ENCODE results near the gene NRG3. TPM values are rescaled to one million over a fixed set of nuclear protein-coding genes. Genes with fewer than 3 reads are reported as not detected.

NRG3 gene
- total RNA-seq, 1 experiment from 2014 or later, result not detected

DNA sequence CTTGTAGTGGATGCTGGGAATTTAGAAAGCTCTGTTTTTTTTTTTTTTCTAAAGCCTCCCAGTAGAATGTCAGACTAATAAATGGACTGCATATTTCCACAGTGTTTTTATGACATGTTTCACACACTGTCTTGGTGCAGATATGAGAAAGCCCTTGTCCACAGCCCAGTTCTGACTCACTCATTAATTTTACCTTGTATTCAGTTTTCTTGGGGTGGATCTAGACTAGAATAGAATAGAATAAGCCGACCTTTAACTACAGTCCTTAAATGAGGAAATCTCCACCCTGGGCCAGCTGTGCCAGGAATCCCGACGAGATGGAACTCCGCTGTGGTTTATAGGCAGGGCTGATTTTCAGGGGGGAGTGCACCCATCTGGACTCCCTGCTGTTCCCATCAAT, 274.7 kb downstream of the NRG3 start:
- Histone ChIP-seq H3K36me3 (ENCODE audit: control insufficient read depth in 1 of 2, insufficient read depth in 2 of 2, low read length in 2 of 2) (no peaks in the 10 kb centered on the region), H3K27ac (ENCODE audit: low read depth, low read length) (no peak overlapping the region), H3K4me2 (ENCODE audit: low read length) (no peak overlapping the region), H3K9ac (ENCODE audit: low read length) (no peak overlapping the region), H3K9me3 (ENCODE audit: control insufficient read depth in 1 of 2, insufficient read depth in 1 of 2, low read depth in 1 of 2, low read length in 2 of 2) (peaks cover 0 to 23% of the 10 kb centered on the region in 2 experiments; a peak in 2 of 4 replicates), H4K20me1 (ENCODE audit: insufficient read depth) (no peaks in the 10 kb centered on the region), H3K79me2 (ENCODE audit: insufficient read depth, low read length) (no peaks in the 10 kb centered on the region), H3K9me2 (ENCODE audit: insufficient read depth) (no peaks in the 10 kb centered on the region), H2AFZ (ENCODE audit: low read depth, low read length, poor library complexity, severe bottlenecking) (no peak overlapping the region), H3K4me3 (replicated peaks in 1 of 2; ENCODE audit: low read depth in 1 of 2, low read length in 2 of 2) (no peak overlapping the region), H3K27me3 (ENCODE audit: insufficient read depth, low read length) (no peaks in the 10 kb centered on the region), H3K4me1 (ENCODE audit: control insufficient read depth in 1 of 2, insufficient read depth in 2 of 2, low read length in 2 of 2) (no peaks in the 10 kb centered on the region)
- DNase-seq (ENCODE audit: low read depth, low spot score) (no peak), ATAC-seq (no peak)
- BruUV-seq (replicated peaks), result no TSS peak
- no peak for TF ChIP-seq SP1 (IDR thresholded peaks at IDR 0.05; ENCODE audit: low read depth)
- no peak for TF ChIP-seq ZFX (IDR thresholded peaks at IDR 0.05)
- no peak for TF ChIP-seq POLR2AphosphoS5 (IDR thresholded peaks at IDR 0.05; ENCODE audit: low read depth, low read length)
- no peak for TF ChIP-seq ZNF274 (IDR thresholded peaks at IDR 0.05; ENCODE audit: low read depth, low read length)
- no peak for TF ChIP-seq EZH2 (IDR thresholded peaks at IDR 0.05)
- no peak for TF ChIP-seq FOSL1 (IDR thresholded peaks at IDR 0.05; ENCODE audit: low read depth)
- TF ChIP-seq, protein P1, sequence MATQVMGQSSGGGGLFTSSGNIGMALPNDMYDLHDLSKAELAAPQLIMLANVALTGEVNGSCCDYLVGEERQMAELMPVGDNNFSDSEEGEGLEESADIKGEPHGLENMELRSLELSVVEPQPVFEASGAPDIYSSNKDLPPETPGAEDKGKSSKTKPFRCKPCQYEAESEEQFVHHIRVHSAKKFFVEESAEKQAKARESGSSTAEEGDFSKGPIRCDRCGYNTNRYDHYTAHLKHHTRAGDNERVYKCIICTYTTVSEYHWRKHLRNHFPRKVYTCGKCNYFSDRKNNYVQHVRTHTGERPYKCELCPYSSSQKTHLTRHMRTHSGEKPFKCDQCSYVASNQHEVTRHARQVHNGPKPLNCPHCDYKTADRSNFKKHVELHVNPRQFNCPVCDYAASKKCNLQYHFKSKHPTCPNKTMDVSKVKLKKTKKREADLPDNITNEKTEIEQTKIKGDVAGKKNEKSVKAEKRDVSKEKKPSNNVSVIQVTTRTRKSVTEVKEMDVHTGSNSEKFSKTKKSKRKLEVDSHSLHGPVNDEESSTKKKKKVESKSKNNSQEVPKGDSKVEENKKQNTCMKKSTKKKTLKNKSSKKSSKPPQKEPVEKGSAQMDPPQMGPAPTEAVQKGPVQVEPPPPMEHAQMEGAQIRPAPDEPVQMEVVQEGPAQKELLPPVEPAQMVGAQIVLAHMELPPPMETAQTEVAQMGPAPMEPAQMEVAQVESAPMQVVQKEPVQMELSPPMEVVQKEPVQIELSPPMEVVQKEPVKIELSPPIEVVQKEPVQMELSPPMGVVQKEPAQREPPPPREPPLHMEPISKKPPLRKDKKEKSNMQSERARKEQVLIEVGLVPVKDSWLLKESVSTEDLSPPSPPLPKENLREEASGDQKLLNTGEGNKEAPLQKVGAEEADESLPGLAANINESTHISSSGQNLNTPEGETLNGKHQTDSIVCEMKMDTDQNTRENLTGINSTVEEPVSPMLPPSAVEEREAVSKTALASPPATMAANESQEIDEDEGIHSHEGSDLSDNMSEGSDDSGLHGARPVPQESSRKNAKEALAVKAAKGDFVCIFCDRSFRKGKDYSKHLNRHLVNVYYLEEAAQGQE (IDR thresholded peaks at IDR 0.05; ENCODE audit: low read depth), result no peak
- TF ChIP-seq, protein P2, sequence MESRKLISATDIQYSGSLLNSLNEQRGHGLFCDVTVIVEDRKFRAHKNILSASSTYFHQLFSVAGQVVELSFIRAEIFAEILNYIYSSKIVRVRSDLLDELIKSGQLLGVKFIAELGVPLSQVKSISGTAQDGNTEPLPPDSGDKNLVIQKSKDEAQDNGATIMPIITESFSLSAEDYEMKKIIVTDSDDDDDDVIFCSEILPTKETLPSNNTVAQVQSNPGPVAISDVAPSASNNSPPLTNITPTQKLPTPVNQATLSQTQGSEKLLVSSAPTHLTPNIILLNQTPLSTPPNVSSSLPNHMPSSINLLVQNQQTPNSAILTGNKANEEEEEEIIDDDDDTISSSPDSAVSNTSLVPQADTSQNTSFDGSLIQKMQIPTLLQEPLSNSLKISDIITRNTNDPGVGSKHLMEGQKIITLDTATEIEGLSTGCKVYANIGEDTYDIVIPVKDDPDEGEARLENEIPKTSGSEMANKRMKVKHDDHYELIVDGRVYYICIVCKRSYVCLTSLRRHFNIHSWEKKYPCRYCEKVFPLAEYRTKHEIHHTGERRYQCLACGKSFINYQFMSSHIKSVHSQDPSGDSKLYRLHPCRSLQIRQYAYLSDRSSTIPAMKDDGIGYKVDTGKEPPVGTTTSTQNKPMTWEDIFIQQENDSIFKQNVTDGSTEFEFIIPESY (IDR thresholded peaks at IDR 0.05; ENCODE audit: extremely low read depth, insufficient replicate concordance, low read length), result no peak
- ChIA-PET POLR2A (no interaction called here), CTCF (no interaction called here), RAD21 (ENCODE audit: low non-redundant PET in 1 of 2, low total read pairs in 2 of 2, uncharacterized antibody in 2 of 2, unreplicated experiment in 2 of 2) (no interaction called here)
- intact Hi-C loops (cut with micrococcal nuclease), result no loop called here
